Hepatocyte (in vitro differentiated cells): ENCODE measurements around the gene NDUFB2.

Experiments used
- EZH2 ChIP-seq: fragments of 200-600 bp; sonication (generic); IDR thresholded peaks from 2 replicates; pipeline ENCODE4 v1.6.1; 2016; ENCODE audit warnings: antibody characterized with exemption, mild to moderate bottlenecking, borderline replicate concordance
- EZH2phosphoT487 ChIP-seq: fragments of 200-600 bp; sonication (generic); IDR thresholded peaks from one replicate; pipeline ENCODE4 v1.6.1; 2018; ENCODE audit warnings: antibody characterized with exemption, mild to moderate bottlenecking, low read depth, moderate library complexity; ENCODE audit not compliant: unreplicated experiment, severe bottlenecking
- TF ChIP-seq, protein P1 (sequence below): fragments of 200-600 bp; sonication (generic); IDR thresholded peaks from 2 replicates; pipeline ENCODE4 v1.5.1; 2016; ENCODE audit warnings: antibody characterized with exemption, mild to moderate bottlenecking; ENCODE audit not compliant: poor library complexity

DNA sequence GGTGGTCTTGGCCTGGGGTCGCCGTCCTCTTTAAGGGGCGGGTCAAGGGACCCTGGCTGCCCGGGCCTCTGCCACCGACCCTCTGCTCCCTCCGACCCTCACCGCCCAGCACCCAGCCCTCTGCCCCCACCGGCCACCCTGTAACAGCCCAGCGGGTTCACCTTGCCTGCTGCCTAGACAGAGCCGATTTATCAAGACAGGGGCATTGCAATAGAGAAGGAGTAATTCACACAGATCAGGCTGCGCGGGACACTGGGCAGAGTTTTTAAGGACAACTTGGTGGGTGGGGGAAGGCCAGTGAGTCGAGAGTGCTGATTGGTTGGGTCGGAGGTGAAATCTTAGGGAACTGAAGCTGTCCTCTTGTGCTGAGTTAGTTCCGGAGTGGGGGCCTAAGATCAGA lies 24.5 kb upstream of the NDUFB2 start:
- TF ChIP-seq, protein P1, sequence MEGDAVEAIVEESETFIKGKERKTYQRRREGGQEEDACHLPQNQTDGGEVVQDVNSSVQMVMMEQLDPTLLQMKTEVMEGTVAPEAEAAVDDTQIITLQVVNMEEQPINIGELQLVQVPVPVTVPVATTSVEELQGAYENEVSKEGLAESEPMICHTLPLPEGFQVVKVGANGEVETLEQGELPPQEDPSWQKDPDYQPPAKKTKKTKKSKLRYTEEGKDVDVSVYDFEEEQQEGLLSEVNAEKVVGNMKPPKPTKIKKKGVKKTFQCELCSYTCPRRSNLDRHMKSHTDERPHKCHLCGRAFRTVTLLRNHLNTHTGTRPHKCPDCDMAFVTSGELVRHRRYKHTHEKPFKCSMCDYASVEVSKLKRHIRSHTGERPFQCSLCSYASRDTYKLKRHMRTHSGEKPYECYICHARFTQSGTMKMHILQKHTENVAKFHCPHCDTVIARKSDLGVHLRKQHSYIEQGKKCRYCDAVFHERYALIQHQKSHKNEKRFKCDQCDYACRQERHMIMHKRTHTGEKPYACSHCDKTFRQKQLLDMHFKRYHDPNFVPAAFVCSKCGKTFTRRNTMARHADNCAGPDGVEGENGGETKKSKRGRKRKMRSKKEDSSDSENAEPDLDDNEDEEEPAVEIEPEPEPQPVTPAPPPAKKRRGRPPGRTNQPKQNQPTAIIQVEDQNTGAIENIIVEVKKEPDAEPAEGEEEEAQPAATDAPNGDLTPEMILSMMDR, result no peak
- TF ChIP-seq EZH2 (no peak), EZH2phosphoT487 (no peak)
